Measurements from ENCODE around the gene GSG1L.
"Not testable (repeated sequence)": the region's sequence is repeated elsewhere in the genome, so short reads cannot be mapped to it uniquely, and the experiment has no call there.

GSG1L gene

DNA sequence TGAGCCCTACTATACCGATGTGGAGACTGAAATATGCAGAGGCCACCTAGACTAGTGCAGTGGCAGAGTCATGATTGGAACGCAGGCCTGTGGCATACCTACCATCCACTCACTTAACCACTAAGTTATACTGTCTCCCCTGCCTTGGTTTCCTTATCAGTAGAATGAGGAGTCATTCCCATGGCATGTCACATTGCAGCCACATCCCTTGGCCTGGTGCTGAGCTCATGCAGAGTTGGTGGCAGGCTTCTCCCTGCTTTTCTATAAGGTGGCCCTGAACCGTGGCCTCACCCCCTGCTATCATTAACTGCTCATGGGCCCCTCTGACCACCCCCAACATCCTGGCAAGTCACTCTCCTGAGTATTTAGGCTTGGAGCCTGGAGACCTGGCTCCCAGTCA, 301.1 kb downstream of the GSG1L start:
- no peak for DNase-seq (ENCODE audit: low read depth in 1 of 2, low spot score in 1 of 2)

- no peak for DNase-seq (ENCODE audit: low read depth in 1 of 2, low spot score in 1 of 2)
Measured at GRCh38 chr16:27761816-27762215, 301.7 kb downstream of the GSG1L start.

DNA sequence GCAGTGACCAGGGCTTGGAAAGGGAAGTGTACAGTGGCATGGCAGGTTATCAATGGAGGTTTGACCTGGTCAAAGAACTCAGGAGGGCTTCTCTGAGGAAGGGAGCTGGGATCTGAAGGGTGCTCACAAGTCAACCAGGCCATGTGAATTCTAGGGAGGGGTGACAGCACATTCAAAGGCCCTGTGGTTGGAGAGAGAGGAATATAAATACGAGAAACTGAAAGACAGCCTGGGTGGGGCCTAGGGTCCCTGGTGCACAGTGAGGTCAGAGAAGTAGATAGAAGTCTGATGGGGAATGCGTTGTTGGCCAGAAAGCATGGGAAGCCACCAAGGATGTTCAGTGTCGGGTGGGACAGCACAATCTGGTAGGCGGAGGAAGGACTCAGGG, 302.7 kb downstream of the GSG1L start:
- no peak for DNase-seq (ENCODE audit: low read depth in 1 of 2, low spot score in 1 of 2)

DNA sequence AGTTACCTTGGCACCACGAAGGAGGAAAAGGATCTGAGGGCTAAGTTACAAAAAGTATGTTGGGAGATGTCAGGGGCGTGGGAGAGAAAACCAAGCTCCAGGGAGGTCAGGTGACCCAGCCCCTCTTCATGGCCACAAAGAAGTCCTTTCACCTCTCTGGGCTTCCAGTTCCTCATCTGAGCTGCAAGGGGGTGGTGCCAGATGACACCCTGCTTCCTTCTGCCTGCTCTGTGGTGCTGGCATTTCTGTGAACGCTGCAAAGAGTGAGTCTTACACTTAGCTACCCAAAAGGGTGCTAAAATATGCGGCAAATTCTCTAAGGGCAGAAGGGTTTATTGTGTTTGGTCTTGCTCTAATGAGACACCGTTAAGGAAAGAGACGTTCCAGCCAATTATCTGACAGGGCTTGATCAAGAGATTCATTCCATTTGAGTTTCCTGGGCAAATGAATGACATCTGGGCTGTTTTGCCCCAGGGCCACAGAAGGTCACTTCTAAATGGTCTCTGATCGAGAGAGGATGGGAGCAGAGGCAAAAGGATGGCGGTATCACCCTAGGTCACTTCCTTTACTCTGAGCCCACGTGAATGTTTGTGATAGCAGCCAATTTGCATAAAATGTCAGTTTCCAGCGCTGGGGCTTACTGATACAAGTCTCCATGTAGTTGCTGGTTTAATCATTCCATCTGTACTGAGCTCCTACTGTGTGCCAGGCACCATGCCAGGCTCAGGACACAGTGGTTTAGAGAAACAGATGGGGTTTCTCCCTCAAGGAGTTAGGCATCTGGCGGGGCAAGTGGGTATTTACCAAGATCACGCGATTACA, 303.3 kb downstream of the GSG1L start:
- DNase-seq (ENCODE audit: low read depth in 1 of 2, low spot score in 1 of 2), result no peak

GRCh38 chr16:27759301-27759871, 304.1 kb downstream of the GSG1L start:
- no peak for DNase-seq (ENCODE audit: low read depth in 1 of 2, low spot score in 1 of 2)

DNA sequence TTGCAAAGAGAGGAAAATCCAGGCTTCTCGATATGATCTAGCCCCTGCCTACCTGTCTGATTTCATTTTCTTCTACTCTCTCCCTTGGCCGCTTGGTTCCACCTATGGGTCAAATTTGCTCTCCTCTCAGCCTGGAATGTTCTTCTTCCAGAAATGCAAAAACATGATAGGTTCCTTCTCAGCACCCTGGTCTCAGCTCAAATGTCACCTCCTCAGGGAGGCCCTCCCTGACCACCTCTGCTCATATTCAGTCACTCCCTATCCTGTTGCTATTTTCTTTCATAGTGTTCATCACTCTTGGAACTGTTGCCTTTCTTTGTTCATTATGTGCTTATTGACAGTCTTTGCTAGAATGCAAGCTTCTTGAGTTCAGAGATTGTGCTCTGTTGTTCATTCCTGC, 305.0 kb downstream of the GSG1L start:
- DNase-seq (ENCODE audit: low read depth in 1 of 2, low spot score in 1 of 2), result no peak

DNA sequence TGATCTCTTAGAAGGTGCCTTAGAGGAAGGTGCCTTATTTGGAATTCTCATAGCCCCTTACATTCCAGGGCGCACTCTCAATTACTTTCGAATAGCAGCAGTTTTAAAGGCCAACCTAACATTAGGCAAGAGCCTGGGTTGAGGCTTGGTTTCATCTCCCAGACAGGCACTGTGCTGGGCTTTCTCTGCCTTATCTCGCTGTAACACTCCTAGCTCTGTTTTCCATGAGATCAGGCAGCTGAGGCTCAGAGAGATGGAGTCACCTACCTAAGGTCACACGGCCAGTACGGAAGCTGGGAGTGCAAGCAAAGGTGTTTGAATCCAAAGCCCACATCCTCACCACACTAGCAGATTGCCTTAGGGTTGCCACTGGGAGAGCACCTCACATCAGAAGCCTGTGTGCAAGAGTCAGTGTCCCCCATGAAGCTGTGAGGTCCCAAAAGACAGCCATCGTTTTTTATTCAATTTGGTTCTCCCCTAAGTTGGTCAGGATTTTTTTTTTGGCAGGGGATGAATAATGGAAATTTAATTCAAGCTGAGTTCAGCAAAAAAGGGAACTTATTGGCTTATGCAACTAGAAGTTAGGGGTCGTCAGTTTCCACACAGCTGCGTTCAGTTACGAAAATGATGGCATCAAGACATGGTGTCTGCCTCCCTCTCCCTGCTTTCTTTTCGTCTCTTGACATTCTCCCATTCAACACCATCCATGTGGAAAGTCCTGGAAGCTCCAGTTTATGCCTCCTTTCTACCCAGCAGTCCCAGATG, 307.1 kb downstream of the GSG1L start:
- DNase-seq (ENCODE audit: low read depth in 1 of 2, low spot score in 1 of 2), result no peak

- DNase-seq (ENCODE audit: low read depth in 1 of 2, low spot score in 1 of 2), result no peak
Measured at GRCh38 chr16:27754788-27755690, 308.5 kb downstream of the GSG1L start.

- DNase-seq (ENCODE audit: low read depth in 1 of 2, low spot score in 1 of 2), result no peak
Measured at GRCh38 chr16:27753563-27753962, 310.0 kb downstream of the GSG1L start.

- DNase-seq (ENCODE audit: low read depth in 1 of 2, low spot score in 1 of 2), result no peak
Measured at GRCh38 chr16:27752241-27752640, 311.3 kb downstream of the GSG1L start.

- DNase-seq (ENCODE audit: low read depth in 1 of 2, low spot score in 1 of 2), result no peak
Measured at GRCh38 chr16:27751676-27752075, 311.8 kb downstream of the GSG1L start.

- DNase-seq (ENCODE audit: low read depth in 1 of 2, low spot score in 1 of 2), result no peak
Measured at GRCh38 chr16:27751233-27751632, 312.3 kb downstream of the GSG1L start.

- no peak for DNase-seq (ENCODE audit: low read depth in 1 of 2, low spot score in 1 of 2)
Measured at GRCh38 chr16:27749946-27750345, 313.6 kb downstream of the GSG1L start.

DNA sequence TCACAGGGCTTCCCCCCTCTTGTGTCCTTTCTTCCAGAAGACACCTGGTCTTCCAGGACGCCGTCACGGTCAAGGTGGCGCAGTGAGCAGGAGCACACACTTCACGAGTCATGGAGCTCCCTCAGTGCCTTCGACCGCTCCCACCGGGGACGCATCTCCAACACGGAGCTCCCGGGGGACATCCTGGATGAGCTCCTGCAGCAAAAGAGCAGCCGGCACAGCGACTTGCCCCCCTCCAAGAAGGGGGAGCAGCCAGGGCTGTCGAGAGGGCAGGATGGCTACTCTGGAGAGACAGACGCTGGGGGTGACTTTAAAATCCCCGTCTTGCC, 314.0 kb downstream of the GSG1L start:
- no peak for DNase-seq (ENCODE audit: low read depth in 1 of 2, low spot score in 1 of 2)

DNA sequence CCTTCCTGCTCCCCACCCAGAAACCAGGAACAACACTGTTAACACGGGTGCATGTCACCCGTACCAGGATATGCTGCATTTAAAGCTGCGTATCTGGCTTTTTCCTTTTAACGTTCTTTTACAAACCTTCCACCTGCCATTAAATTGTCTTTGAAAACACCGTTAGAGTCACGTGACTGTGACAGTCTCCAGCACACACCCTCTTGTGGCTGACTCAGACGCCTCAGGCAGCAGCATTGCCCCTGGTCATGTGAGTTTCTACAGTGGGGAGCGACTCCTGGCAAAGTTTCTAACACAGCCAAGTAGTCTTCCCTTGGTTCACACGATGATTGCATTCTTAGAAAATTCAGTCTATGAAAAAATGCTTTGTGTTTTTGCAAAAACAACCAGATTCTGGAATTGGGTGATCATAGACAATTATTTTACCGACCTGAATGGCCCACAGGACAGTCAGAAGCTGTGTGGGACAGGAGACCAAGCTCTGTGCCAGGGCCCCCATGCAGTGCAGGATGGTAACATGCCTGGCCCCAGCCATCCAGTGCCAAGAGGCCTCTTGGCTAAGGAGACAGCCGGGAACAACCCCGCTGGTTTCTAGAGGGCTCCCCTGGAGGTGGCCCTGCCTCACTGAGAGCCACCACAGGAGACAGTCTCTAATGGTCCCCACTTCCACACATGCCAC, 314.5 kb downstream of the GSG1L start:
- DNase-seq (ENCODE audit: low read depth in 1 of 2, low spot score in 1 of 2), result no peak

GRCh38 chr16:27747946-27748345, 315.6 kb downstream of the GSG1L start:
- DNase-seq (ENCODE audit: low read depth in 1 of 2, low spot score in 1 of 2), result no peak

DNA sequence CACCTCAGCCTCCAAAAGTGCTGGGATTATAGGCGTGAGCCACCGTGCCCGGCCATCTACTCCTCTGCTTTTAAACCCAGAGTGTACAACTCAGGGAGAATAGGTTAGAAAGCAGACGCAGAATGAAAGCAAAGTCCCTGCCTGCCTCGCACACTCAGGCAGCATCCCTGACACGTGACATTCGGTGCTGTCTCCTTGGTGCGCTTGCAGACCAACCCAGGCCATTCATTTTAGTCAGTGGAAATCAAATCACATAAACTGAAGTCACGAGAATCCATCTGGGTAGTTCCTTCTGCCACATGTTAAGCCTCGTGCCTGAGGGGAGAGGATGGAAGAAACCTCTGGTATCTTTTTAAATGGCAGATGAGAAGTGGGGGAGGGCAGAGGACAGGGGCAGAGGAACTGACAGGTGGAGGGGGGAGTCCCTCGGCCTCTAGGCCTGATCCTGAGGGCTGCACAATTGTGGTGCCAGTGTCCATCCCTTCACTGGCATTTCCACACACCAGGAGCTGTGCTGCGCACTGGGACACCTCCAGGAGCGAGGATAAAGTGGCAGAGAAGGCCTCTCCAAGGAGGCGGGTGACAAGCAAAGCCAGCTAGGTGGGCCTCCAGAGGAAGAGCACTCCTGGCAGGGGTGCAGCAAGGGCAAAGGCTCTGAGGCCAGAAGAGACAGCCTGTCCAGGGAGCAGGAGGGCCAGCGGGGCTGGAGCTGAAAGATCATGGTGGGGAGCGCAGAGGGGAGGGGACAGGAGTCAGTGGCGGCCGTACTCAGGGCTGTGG, 317.2 kb downstream of the GSG1L start:
- DNase-seq (ENCODE audit: low read depth in 1 of 2, low spot score in 1 of 2), result no peak

GRCh38 chr16:27745348-27745747, 318.2 kb downstream of the GSG1L start:
- DNase-seq (ENCODE audit: low read depth in 1 of 2, low spot score in 1 of 2), result no peak

- no peak for DNase-seq (ENCODE audit: low read depth in 1 of 2, low spot score in 1 of 2)
Measured at GRCh38 chr16:27743963-27744362, 319.6 kb downstream of the GSG1L start.

DNA sequence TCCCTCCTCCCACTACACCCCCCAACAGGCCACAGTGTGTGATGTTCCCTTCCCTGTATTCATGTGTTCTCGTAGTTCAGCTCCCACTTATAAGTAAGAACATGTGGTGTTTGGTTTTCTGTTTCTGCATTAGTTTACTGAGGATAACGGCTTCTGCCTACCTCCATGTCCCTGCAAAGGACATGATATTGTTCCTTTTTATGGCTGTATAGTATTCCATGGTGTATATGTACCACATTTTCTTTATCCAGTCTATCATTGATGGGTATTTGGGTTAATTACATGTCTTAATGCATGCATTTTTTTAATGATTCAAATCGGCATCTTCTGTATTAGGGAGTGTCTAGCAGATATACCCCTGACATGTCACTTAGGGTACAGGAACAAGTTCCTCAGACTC, 320.5 kb downstream of the GSG1L start:
- DNase-seq (ENCODE audit: low read depth in 1 of 2, low spot score in 1 of 2), result not testable (repeated sequence)

Data from activated T-helper 1 cell treated with anti-CD3 and anti-CD28 coated beads, Interleukin-2, amount 50 U/mL, for 16 hours (primary cell).